Neural progenitor cell (in vitro differentiated cells): Measurements from ENCODE around the gene NPHP4. TPM values are rescaled to one million over a fixed set of nuclear protein-coding genes. Genes with fewer than 3 reads are reported as not detected.

Experiments used
- DNase-seq: peaks from one replicate; pipeline ENCODE4 v3.0.0-alpha.2; 2016; ENCODE audit warnings: low spot score
- H2AFZ ChIP-seq: fragments of 200-600 bp; sonication (generic); replicated peaks from 2 replicates; pipeline ENCODE4 v1.6.1; 2016; ENCODE audit warnings: antibody characterized with exemption
- H3F3A ChIP-seq: fragments of 200-600 bp; sonication (generic); 2 replicates; pipeline ENCODE4 v1.6.1; 2016; ENCODE audit warnings: antibody characterized with exemption, low read depth
- H3K27ac ChIP-seq: fragments of 200-600 bp; sonication (generic); 2 replicates; pipeline ENCODE4 v1.5.1; 2016; ENCODE audit warnings: mild to moderate bottlenecking
- H3K27me3 ChIP-seq: fragments of 200-600 bp; sonication (generic); 2 replicates; pipeline ENCODE4 v1.6.1; 2016; ENCODE audit warnings: mild to moderate bottlenecking, moderate library complexity
- H3K36me3 ChIP-seq: fragments of 200-600 bp; sonication (generic); 2 replicates; pipeline ENCODE4 v1.5.1; 2016
- H3K4me1 ChIP-seq: fragments of 200-600 bp; sonication (generic); 2 replicates; pipeline ENCODE4 v1.6.1; 2016; ENCODE audit warnings: mixed run types
- H3K4me2 ChIP-seq: fragments of 200-600 bp; sonication (generic); 2 replicates; pipeline ENCODE4 v1.6.1; 2016
- H3K4me3 ChIP-seq: fragments of 200-600 bp; sonication (generic); 2 replicates; pipeline ENCODE4 v1.5.1; 2016
- H3K79me2 ChIP-seq: fragments of 200-600 bp; sonication (generic); 2 replicates; pipeline ENCODE4 v1.6.1; 2016; ENCODE audit warnings: low read depth
- H3K9ac ChIP-seq: fragments of 200-600 bp; sonication (generic); 2 replicates; pipeline ENCODE4 v1.6.1; 2016
- H3K9me3 ChIP-seq: fragments of 200-600 bp; sonication (generic); 2 replicates; pipeline ENCODE4 v1.5.1; 2016; ENCODE audit warnings: low read depth
- H4K20me1 ChIP-seq: fragments of 200-600 bp; sonication (generic); 2 replicates; pipeline ENCODE4 v1.6.1; 2016; ENCODE audit warnings: low read depth
- H3K27ac Mint-ChIP-seq: 3 replicates; pipeline ENCODE4 v1.8.0; 2021; ENCODE audit warnings: mixed read lengths
- H3K27me3 Mint-ChIP-seq: 2 replicates; pipeline ENCODE4 v1.8.0; 2022; ENCODE audit warnings: low read depth, mild to moderate bottlenecking, inconsistent platforms, moderate library complexity, mixed read lengths; ENCODE audit not compliant: insufficient read depth
- H3K36me3 Mint-ChIP-seq: 3 replicates; pipeline ENCODE4 v1.8.0; 2021; ENCODE audit warnings: mixed read lengths
- H3K4me1 Mint-ChIP-seq: 3 replicates; pipeline ENCODE4 v1.8.0; 2021; ENCODE audit warnings: mixed read lengths
- H3K4me3 Mint-ChIP-seq: 3 replicates; pipeline ENCODE4 v1.8.0; 2021; ENCODE audit warnings: mild to moderate bottlenecking, moderate library complexity, mixed read lengths
- H3K9me3 Mint-ChIP-seq: 3 replicates; pipeline ENCODE4 v1.8.0; 2020; ENCODE audit warnings: mixed read lengths
- EZH2 ChIP-seq: fragments of 200-600 bp; sonication (generic); IDR thresholded peaks from 2 replicates; pipeline ENCODE4 v1.6.1; 2017; ENCODE audit warnings: antibody characterized with exemption, mild to moderate bottlenecking, moderate library complexity
- EZH2phosphoT487 ChIP-seq: fragments of 200-600 bp; sonication (generic); IDR thresholded peaks from 2 replicates; pipeline ENCODE4 v1.6.1; 2017; ENCODE audit warnings: antibody characterized with exemption
- total RNA-seq: library from RNA; depleted of rRNA; stranded (reverse); fragments of >200 nt; gene quantifications from 2 replicates; pipeline ENCODE4 v1.2.3, GENCODE V29; 2015; ENCODE audit warnings: low replicate concordance
- TF ChIP-seq, protein P1 (sequence below): fragments of 200-600 bp; sonication (generic); IDR thresholded peaks from 2 replicates; pipeline ENCODE4 v1.5.1; 2017; ENCODE audit warnings: antibody characterized with exemption, mild to moderate bottlenecking

NPHP4 gene
- total RNA-seq, 1 donor from 2014 or later = 8.9 TPM

DNA sequence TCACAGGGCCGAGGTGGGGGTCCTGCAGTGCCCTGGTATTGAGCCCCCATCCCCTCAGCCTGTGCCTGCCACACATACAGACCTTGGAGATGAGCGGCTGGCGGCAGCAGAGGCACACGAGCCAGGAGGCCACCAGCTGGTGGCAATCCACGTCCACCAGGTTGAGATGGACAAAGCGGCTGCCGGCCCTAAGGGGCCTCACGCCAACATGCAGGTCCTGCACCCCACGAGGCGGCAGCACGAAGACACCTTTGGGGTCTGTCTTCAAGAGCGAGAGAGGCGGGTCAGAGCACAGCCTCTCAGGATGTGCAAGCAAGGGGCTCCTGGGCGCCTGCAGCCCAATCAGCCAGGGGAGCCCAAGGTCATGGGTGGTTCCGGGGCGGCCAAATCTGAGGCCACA is 128.0 kb downstream of the NPHP4 start:
- Mint-ChIP-seq H3K4me3 (no peak overlapping the region), H3K4me1 (peaks cover 9% of the 10 kb centered on the region), H3K9me3 (peaks cover 6% of the 10 kb centered on the region), H3K36me3 (peaks cover 25% of the 10 kb centered on the region), H3K27me3 (peaks cover 5% of the 10 kb centered on the region), H3K27ac (no peak overlapping the region)
- peaks cover 16% of the 10 kb centered on the region for H4K20me1 ChIP-seq
- no peak for TF ChIP-seq EZH2phosphoT487
- TF ChIP-seq, protein P1, sequence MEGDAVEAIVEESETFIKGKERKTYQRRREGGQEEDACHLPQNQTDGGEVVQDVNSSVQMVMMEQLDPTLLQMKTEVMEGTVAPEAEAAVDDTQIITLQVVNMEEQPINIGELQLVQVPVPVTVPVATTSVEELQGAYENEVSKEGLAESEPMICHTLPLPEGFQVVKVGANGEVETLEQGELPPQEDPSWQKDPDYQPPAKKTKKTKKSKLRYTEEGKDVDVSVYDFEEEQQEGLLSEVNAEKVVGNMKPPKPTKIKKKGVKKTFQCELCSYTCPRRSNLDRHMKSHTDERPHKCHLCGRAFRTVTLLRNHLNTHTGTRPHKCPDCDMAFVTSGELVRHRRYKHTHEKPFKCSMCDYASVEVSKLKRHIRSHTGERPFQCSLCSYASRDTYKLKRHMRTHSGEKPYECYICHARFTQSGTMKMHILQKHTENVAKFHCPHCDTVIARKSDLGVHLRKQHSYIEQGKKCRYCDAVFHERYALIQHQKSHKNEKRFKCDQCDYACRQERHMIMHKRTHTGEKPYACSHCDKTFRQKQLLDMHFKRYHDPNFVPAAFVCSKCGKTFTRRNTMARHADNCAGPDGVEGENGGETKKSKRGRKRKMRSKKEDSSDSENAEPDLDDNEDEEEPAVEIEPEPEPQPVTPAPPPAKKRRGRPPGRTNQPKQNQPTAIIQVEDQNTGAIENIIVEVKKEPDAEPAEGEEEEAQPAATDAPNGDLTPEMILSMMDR = no peak
- no peak for TF ChIP-seq EZH2
- H3K79me2 ChIP-seq = no peaks in the 10 kb centered on the region
- no peaks in the 10 kb centered on the region for H3K9me3 ChIP-seq
- H3K4me3 ChIP-seq = no peak overlapping the region
- no peak for DNase-seq
- H3K27ac ChIP-seq = no peak overlapping the region
- H2AFZ ChIP-seq = no peak overlapping the region
- no peaks in the 10 kb centered on the region for H3K27me3 ChIP-seq
- H3K4me1 ChIP-seq = peaks cover 12% of the 10 kb centered on the region
- no peak overlapping the region for H3K9ac ChIP-seq
- H3F3A ChIP-seq = peaks cover 17% of the 10 kb centered on the region
- no peak overlapping the region for H3K4me2 ChIP-seq
- no peaks in the 10 kb centered on the region for H3K36me3 ChIP-seq

DNA sequence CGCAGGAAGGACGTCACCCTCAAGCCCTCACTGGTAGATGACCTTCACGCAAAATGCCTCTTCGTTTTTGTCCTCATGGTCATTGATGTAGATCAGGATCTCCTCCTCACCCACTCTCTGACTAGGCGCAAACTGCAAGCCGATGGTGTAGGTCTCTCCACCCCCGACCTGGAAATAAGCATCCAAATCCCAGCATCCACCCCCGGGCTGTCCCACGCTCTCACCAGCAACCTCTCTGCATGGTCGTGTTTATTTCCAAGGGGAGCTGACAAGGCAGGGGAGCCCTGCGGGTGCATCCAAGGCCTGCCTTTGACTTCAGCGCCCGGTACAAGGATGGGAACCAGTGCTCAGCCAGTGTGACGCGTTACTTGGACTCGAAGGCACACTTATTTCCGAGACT is 129.0 kb downstream of the NPHP4 start:
- no peaks in the 10 kb centered on the region for H3K36me3 ChIP-seq
- no peak overlapping the region for H2AFZ ChIP-seq
- TF ChIP-seq, protein P1 = no peak
- TF ChIP-seq EZH2 (no peak), EZH2phosphoT487 (no peak)
- Mint-ChIP-seq H3K27ac (no peak overlapping the region), H3K9me3 (no peaks in the 10 kb centered on the region), H3K36me3 (peaks cover 17% of the 10 kb centered on the region), H3K27me3 (no peaks in the 10 kb centered on the region), H3K4me3 (no peak overlapping the region), H3K4me1 (peaks cover 9% of the 10 kb centered on the region)
- no peaks in the 10 kb centered on the region for H3K79me2 ChIP-seq
- H4K20me1 ChIP-seq = peaks cover 16% of the 10 kb centered on the region
- H3K27me3 ChIP-seq = no peaks in the 10 kb centered on the region
- no peaks in the 10 kb centered on the region for H3K9me3 ChIP-seq
- no peak overlapping the region for H3K4me3 ChIP-seq
- no peak overlapping the region for H3K9ac ChIP-seq
- no peak for DNase-seq
- H3F3A ChIP-seq = peaks cover 9% of the 10 kb centered on the region
- peaks cover 12% of the 10 kb centered on the region for H3K4me1 ChIP-seq
- H3K27ac ChIP-seq = no peak overlapping the region
- H3K4me2 ChIP-seq = no peak overlapping the region

DNA sequence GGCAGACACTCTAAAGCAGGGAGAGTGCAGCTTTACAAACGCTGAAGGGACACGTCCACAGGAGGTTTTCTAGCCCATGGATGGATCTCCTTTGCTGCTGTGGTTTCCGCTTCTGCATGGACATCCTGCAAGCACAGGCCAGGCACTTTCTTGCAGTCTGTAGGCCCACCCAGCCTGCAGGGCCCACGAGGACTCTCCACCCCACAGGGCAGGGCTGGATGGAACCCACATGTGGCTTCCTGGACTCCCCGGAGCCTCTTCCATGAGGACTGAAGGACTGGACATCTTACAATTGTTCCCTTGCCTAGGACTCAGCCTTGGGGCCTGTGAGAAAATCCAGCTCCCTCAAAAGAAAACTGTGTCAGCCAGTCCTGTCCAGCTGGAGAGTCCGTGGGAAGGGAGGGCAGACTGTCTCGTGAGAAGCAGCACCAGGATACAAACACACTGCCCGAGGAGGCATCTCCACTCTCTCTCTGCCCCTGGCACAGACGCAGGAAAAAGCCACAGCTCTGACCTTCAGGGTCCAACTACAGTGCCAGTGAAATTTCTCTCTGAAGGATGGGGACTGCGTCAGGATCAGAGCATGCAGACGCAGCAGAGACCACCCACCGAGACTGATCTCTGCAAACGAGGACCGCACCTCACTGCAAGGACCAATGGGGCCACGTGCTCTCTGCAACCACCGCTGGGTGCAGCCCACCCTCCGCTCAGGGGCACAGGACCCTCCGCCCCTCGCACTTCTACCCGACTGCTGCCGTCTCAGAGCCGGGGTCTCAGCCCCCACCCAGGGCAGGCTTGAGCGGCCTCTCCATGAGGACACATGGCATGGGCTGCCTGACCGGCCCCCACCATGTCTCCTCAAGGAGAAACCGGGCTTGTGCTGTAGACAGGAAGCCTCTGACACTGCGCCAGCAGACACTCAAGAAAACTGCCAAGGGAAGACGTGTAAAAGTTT is 130.1 kb downstream of the NPHP4 start:
- H4K20me1 ChIP-seq = peaks cover 16% of the 10 kb centered on the region
- no peak overlapping the region for H3K27ac ChIP-seq
- no peak overlapping the region for H3K4me2 ChIP-seq
- Mint-ChIP-seq H3K4me3 (no peak overlapping the region), H3K9me3 (no peaks in the 10 kb centered on the region), H3K4me1 (peaks cover 14% of the 10 kb centered on the region), H3K27me3 (peaks cover 2% of the 10 kb centered on the region), H3K36me3 (peaks cover 18% of the 10 kb centered on the region), H3K27ac (no peak overlapping the region)
- no peaks in the 10 kb centered on the region for H3K36me3 ChIP-seq
- H2AFZ ChIP-seq = no peak overlapping the region
- H3K9me3 ChIP-seq = no peaks in the 10 kb centered on the region
- H3F3A ChIP-seq = peaks cover 9% of the 10 kb centered on the region
- no peaks in the 10 kb centered on the region for H3K27me3 ChIP-seq
- no peak overlapping the region for H3K9ac ChIP-seq
- H3K4me3 ChIP-seq = no peak overlapping the region
- no peaks in the 10 kb centered on the region for H3K79me2 ChIP-seq
- peaks cover 12% of the 10 kb centered on the region for H3K4me1 ChIP-seq
- DNase-seq = no peak
- TF ChIP-seq, protein P1 = no peak
- no peak for TF ChIP-seq EZH2
- TF ChIP-seq EZH2phosphoT487 = no peak
